NCI-H146 treated with DMSO at 0.1 percent for 48 hours (cell line): ENCODE measurements around the gene NMB.
A peak's percentile ranks its signal among the peaks of the same experiment; 100 is the strongest.
"Not testable (repeated sequence)": the region's sequence is repeated elsewhere in the genome, so short reads cannot be mapped to it uniquely, and the experiment has no call there.

ENCODE experiments used
- DNase-seq: peaks from one replicate; lab custom pipeline; 2025; ENCODE audit not compliant: unreplicated experiment; lab: John Stamatoyannopoulos, UW

NMB gene

GRCh38 chr15:84656972-84657371 is 1.0 kb downstream of the NMB start:
- no peak for DNase-seq

- peak; percentile 17 for DNase-seq
These were observed 3.1 kb downstream of the NMB start for GRCh38 chr15:84654689-84655453.

GRCh38 chr15:84653910-84654688 is 3.9 kb downstream of the NMB start, which contains the start of gene WDR73:
Gene WDR73 (minus strand): TSS chr15:84654283. CDS start chr15:84654274, 9 bp downstream.
- DNase-seq: peak; percentile 78

- no peak for DNase-seq
These were observed 4.5 kb downstream of the NMB start for GRCh38 chr15:84653584-84653909.

- DNase-seq: no peak
These were observed 8.3 kb downstream of the NMB start for GRCh38 chr15:84649706-84650105.

- no peak for DNase-seq
These were observed 9.5 kb downstream of the NMB start for GRCh38 chr15:84648539-84648938.

- no peak for DNase-seq
These were observed 10.3 kb downstream of the NMB start for GRCh38 chr15:84647726-84648125.

GRCh38 chr15:84645997-84646396 is 12.0 kb downstream of the NMB start:
- no peak for DNase-seq

- DNase-seq: no peak
These were observed 12.5 kb downstream of the NMB start for GRCh38 chr15:84645496-84645895.

GRCh38 chr15:84643838-84644237 is 14.2 kb downstream of the NMB start:
- DNase-seq: no peak

- DNase-seq: not testable (repeated sequence)
These were observed 15.4 kb downstream of the NMB start for GRCh38 chr15:84642640-84643039.

GRCh38 chr15:84641871-84642270 is 16.1 kb downstream of the NMB start:
- DNase-seq: not testable (repeated sequence)

- DNase-seq: no peak
These were observed 19.9 kb downstream of the NMB start for GRCh38 chr15:84638103-84638502.

GRCh38 chr15:84634228-84634837 is 23.7 kb downstream of the NMB start:
- no peak for DNase-seq

GRCh38 chr15:84633311-84634227 is 24.4 kb downstream of the NMB start:
- DNase-seq: peak; percentile 7

GRCh38 chr15:84631706-84632272 is 26.2 kb downstream of the NMB start:
- no peak for DNase-seq

- DNase-seq: no peak
These were observed 29.0 kb downstream of the NMB start for GRCh38 chr15:84629033-84629432.

GRCh38 chr15:84625123-84625522 is 32.9 kb downstream of the NMB start:
- no peak for DNase-seq

- DNase-seq: no peak
These were observed 33.6 kb downstream of the NMB start for GRCh38 chr15:84624359-84624758.

GRCh38 chr15:84621358-84621979 is 36.5 kb downstream of the NMB start:
- no peak for DNase-seq
